H1 (cell line): Measurements from ENCODE around the gene L1TD1. TPM values are rescaled to one million over a fixed set of nuclear protein-coding genes. Genes with fewer than 3 reads are reported as not detected.

Source experiments
- CTCF ChIA-PET: fragments of 300-600 bp; sonication (Branson Sonifier 250); formaldehyde crosslinking; loops from one replicate; lab custom pipeline; 2021; ENCODE audit not compliant: partially characterized antibody; lab: Charles Lee
- POLR2A ChIA-PET: fragments of 300-600 bp; sonication (Branson Sonifier 250); formaldehyde crosslinking; loops from one replicate; lab custom pipeline; 2021; ENCODE audit warnings: inconsistent platforms; ENCODE audit not compliant: partially characterized antibody; lab: Charles Lee
- DNase-seq, 2 experiments: peaks; one replicate each; pipeline versions ENCODE4 v3.0.0 to v3.0.0-alpha.2; 2010 to 2022; ENCODE audit warnings: low spot score in 2 of 2, low read depth in 1 of 2, mixed read lengths in 1 of 2
- FAIRE-seq: peaks from 2 replicates; lab custom pipeline; 2011; peaks lifted over from hg19 to GRCh38; lab: Jason Lieb, UNC
- H2AFZ ChIP-seq: 2 replicates; pipeline ENCODE4 v1.8.1; 2012; ENCODE audit warnings: low read length, inconsistent platforms
- H2AK5ac ChIP-seq: 2 replicates; pipeline ENCODE4 v1.6.1; 2013; ENCODE audit warnings: low read depth, low read length
- H2BK120ac ChIP-seq: replicated peaks from 2 replicates; pipeline ENCODE3; 2013; ENCODE audit warnings: low read depth, low read length, inconsistent platforms
- H2BK12ac ChIP-seq: 2 replicates; pipeline ENCODE4 v1.6.1; 2013; ENCODE audit warnings: low read depth, low read length
- H2BK15ac ChIP-seq: 2 replicates; pipeline ENCODE4 v1.6.1; 2013; ENCODE audit warnings: low read length
- H2BK20ac ChIP-seq: 2 replicates; pipeline ENCODE4 v1.6.1; 2013; ENCODE audit warnings: low read length
- H2BK5ac ChIP-seq: 2 replicates; pipeline ENCODE4 v1.6.1; 2013; ENCODE audit warnings: low read depth, low read length
- H3K14ac ChIP-seq: 2 replicates; pipeline ENCODE4 v1.6.1; 2013; ENCODE audit warnings: inconsistent platforms; ENCODE audit not compliant: insufficient read length
- H3K18ac ChIP-seq: 2 replicates; pipeline ENCODE4 v1.6.1; 2013; ENCODE audit warnings: low read length; ENCODE audit errors: extremely low read depth
- H3K23ac ChIP-seq: 2 replicates; pipeline ENCODE4 v1.6.1; 2013; ENCODE audit warnings: inconsistent platforms; ENCODE audit not compliant: insufficient read length
- H3K23me2 ChIP-seq: 2 replicates; pipeline ENCODE4 v1.6.1; 2013; ENCODE audit warnings: low read depth, low read length
- H3K27ac ChIP-seq: 2 replicates; pipeline ENCODE4 v1.6.1; 2011; ENCODE audit warnings: low read depth, low read length, inconsistent platforms
- H3K27me3 ChIP-seq, 4 experiments: replicated peaks in 1 of 4; 1 replicate in 1 of 4; 2 replicates in 3 of 4; pipeline versions ENCODE4 v1.6.1 to v1.8.1; 2011 to 2013; ENCODE audit warnings: low read length in 3 of 4, mild to moderate bottlenecking in 3 of 4, inconsistent platforms in 2 of 4, mixed read lengths in 2 of 4, moderate library complexity in 1 of 4; ENCODE audit not compliant: control insufficient read depth in 3 of 4, insufficient read depth in 3 of 4; ENCODE audit errors: extremely low read depth in 1 of 4
- H3K36me3 ChIP-seq, 4 experiments: 2 replicates each; pipeline versions ENCODE4 v1.6.1 to v1.8.1; 2011 to 2013; ENCODE audit warnings: mild to moderate bottlenecking in 4 of 4, low read length in 3 of 4, moderate library complexity in 2 of 4, control low read depth in 1 of 4, inconsistent platforms in 1 of 4; ENCODE audit not compliant: insufficient read depth in 4 of 4, control insufficient read depth in 2 of 4
- H3K4ac ChIP-seq: replicated peaks from 2 replicates; pipeline ENCODE3; 2013; ENCODE audit warnings: low read length, low read depth, mixed read lengths, inconsistent platforms; ENCODE audit not compliant: insufficient read length
- H3K4me1 ChIP-seq, 4 experiments: replicated peaks in 1 of 4; 1 replicate in 1 of 4; 2 replicates in 3 of 4; pipeline versions ENCODE4 v1.6.1 to v1.8.1; 2011 to 2013; ENCODE audit warnings: low read length in 3 of 4, inconsistent platforms in 2 of 4, mixed read lengths in 1 of 4; ENCODE audit not compliant: insufficient read depth in 4 of 4, control insufficient read depth in 3 of 4
- H3K4me2 ChIP-seq, 2 experiments: 2 replicates each; pipeline versions ENCODE4 v1.6.1 to v1.8.1; 2011 to 2013; ENCODE audit warnings: low read depth in 2 of 2, low read length in 2 of 2, control low read depth in 1 of 2, inconsistent platforms in 1 of 2, mild to moderate bottlenecking in 1 of 2; ENCODE audit not compliant: insufficient read depth in 1 of 2
- H3K4me3 ChIP-seq, 4 experiments: fragments of 200-600, 300-600 bp in 1 of 4; sonication (generic), shearing (Covaris generic), sonication (Bioruptor Twin) in 1 of 4; 2 replicates each; pipeline versions ENCODE4 v1.5.1 to v1.8.1; 2011 to 2016; ENCODE audit warnings: low read length in 4 of 4, low read depth in 3 of 4, control low read depth in 2 of 4, inconsistent platforms in 2 of 4, mild to moderate bottlenecking in 2 of 4, mixed read lengths in 1 of 4, moderate library complexity in 1 of 4; ENCODE audit not compliant: insufficient read depth in 2 of 4; ENCODE audit errors: extremely low read depth in 1 of 4
- H3K56ac ChIP-seq: replicated peaks from 2 replicates; pipeline ENCODE3; 2013; ENCODE audit warnings: low read depth, mild to moderate bottlenecking, mixed read lengths, low read length, inconsistent platforms; ENCODE audit not compliant: insufficient read length
- H3K79me1 ChIP-seq: 2 replicates; pipeline ENCODE4 v1.6.1; 2013; ENCODE audit warnings: low read depth, low read length, control low read depth
- H3K79me2 ChIP-seq, 2 experiments: 2 replicates each; pipeline versions ENCODE4 v1.6.1 to v1.8.1; 2012 to 2013; ENCODE audit warnings: low read length in 2 of 2, mild to moderate bottlenecking in 2 of 2, inconsistent platforms in 1 of 2; ENCODE audit not compliant: insufficient read depth in 2 of 2, control insufficient read depth in 1 of 2
- H3K9ac ChIP-seq, 4 experiments: replicated peaks in 1 of 4; 1 replicate in 1 of 4; 2 replicates in 3 of 4; pipeline versions ENCODE4 v1.6.1 to v1.8.1; 2011 to 2013; ENCODE audit warnings: low read depth in 3 of 4, low read length in 3 of 4, control low read depth in 2 of 4, mild to moderate bottlenecking in 2 of 4, moderate library complexity in 2 of 4, inconsistent platforms in 1 of 4; ENCODE audit errors: extremely low read depth in 1 of 4
- H3K9me3 ChIP-seq, 2 experiments: 2 replicates each; pipeline versions ENCODE4 v1.6.1 to v1.8.1; 2012 to 2013; ENCODE audit warnings: mild to moderate bottlenecking in 2 of 2, moderate library complexity in 2 of 2, control low read depth in 1 of 2, inconsistent platforms in 1 of 2, low read depth in 1 of 2, low read length in 1 of 2, mixed read lengths in 1 of 2; ENCODE audit not compliant: insufficient read depth in 2 of 2
- H4K20me1 ChIP-seq, 2 experiments: replicated peaks in 1 of 2; 2 replicates each; pipeline versions ENCODE3 to v1.8.1; 2011 to 2013; ENCODE audit warnings: inconsistent platforms in 2 of 2, low read length in 2 of 2, mild to moderate bottlenecking in 1 of 2; ENCODE audit not compliant: insufficient read depth in 2 of 2, control insufficient read depth in 1 of 2
- H4K5ac ChIP-seq: 2 replicates; pipeline ENCODE4 v1.6.1; 2013; ENCODE audit warnings: low read length, low read depth, mixed read lengths, inconsistent platforms; ENCODE audit not compliant: insufficient read length
- H4K8ac ChIP-seq: 2 replicates; pipeline ENCODE4 v1.8.0; 2013; ENCODE audit warnings: mild to moderate bottlenecking, moderate library complexity, low read length, inconsistent platforms; ENCODE audit not compliant: insufficient read depth; ENCODE audit errors: extremely low read depth
- H4K91ac ChIP-seq: replicated peaks from 2 replicates; pipeline ENCODE3; 2013; ENCODE audit warnings: low read length, mixed read lengths, inconsistent platforms; ENCODE audit not compliant: insufficient read length
- WGBS, 2 experiments: shearing (Covaris generic) in 1 of 2; methylation state at CpG; one replicate each; pipeline versions ENCODE4 v1.1.6 to v1.1.7; 2013 to 2015; ENCODE audit warnings: low lambda C conversion rate in 2 of 2, mixed read lengths in 2 of 2, inconsistent platforms in 1 of 2, low coverage in 1 of 2, missing lambda C conversion rate in 1 of 2; ENCODE audit not compliant: insufficient replicate concordance in 2 of 2, insufficient coverage in 1 of 2, insufficient read length in 1 of 2; ENCODE audit errors: extremely low coverage in 1 of 2, missing lambda C conversion rate in 1 of 2; 5-methylcytosine and 5-hydroxymethylcytosine counted together
- polyA plus RNA-seq, 7 experiments: library from polyadenylated mRNA; depleted of rRNA in 3 of 7; stranded (reverse) in 5 of 7; unstranded in 2 of 7; fragments of >200 nt in 5 of 7; fragments of 200-250 nt in 2 of 7; gene quantifications; 1 replicate in 5 of 7; 2 replicates in 1 of 7; 4 replicates in 1 of 7; pipeline versions ENCODE4 v1.2.1 to v1.2.3, GENCODE V29; 2011 to 2013; ENCODE audit warnings: missing spikeins in 2 of 7, mixed read lengths in 2 of 7
- total RNA-seq: library from RNA; stranded (reverse); fragmentation: NEBNext Ultra II Directional; extraction: Animal tissue kit (Norgen Biotek cat#: 25700); gene quantifications from 2 replicates; pipeline ENCODE4 v1.2.1, GENCODE V29; 2021

The L1TD1 gene
- total and polyA plus RNA-seq, 2 of the 8 experiments (the other 6 are each of a cell fraction or from before 2014, with no cell fraction given) = 35.3 to 441 TPM

DNA sequence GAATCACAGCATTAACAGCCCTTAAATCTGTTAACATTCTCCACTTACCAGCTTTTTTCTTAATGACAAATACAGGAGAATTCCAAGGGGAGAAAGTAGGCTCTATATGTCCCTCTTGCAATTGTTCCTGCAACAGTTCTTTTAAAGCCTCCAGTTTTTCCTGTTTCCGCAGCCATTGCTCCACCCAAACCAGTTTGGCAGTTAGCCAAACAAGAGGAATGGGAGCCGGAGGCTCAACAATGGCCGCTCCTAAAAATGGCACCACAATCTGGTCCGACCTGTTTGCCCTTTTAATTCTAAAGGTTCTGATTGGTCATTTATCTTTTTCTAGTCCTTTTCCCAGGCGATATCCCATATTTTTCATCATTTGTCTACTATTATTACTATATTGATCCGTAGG is 14.0 kb upstream of the L1TD1 start:
- Histone ChIP-seq H2AFZ (no peak overlapping the region), H3K18ac (no peak overlapping the region; the same call in 1 of the 2 replicates), H3K27ac (0 out of 2 replicates have a peak overlapping the region, but pooled peaks have one; percentile 16), H3K14ac (no peak overlapping the region), H3K4me1 (peaks cover 13 to 35% (median 31%) of the 10 kb centered on the region in 4 experiments), H4K8ac (no peak overlapping the region), H4K91ac (no peak overlapping the region), H2BK120ac (no peak overlapping the region), H3K23ac (no peak overlapping the region), H3K27me3 (no peaks in the 10 kb centered on the region), H3K79me2 (no peaks in the 10 kb centered on the region), H3K4me2 (peak overlapping the region; percentile 5 to 70; a peak in 3 of 4 replicates), H3K36me3 (no peaks in the 10 kb centered on the region), H3K9ac (no peak overlapping the region), H3K9me3 (no peaks in the 10 kb centered on the region), H2BK15ac (no peak overlapping the region), H4K5ac (no peak overlapping the region), H3K56ac (no peak overlapping the region), H2BK20ac (no peak overlapping the region), H2BK5ac (peak overlapping the region; percentile 1; the same call in 1 of the 2 replicates), H3K4me3 (peak overlapping the region in 1 of 4 experiments; percentile 48; a peak in 1 of 8 replicates), H3K79me1 (no peaks in the 10 kb centered on the region; the same call in none of the 2 replicates), H3K23me2 (no peaks in the 10 kb centered on the region), H3K4ac (no peak overlapping the region), H2AK5ac (no peak overlapping the region), H2BK12ac (no peak overlapping the region), H4K20me1 (no peaks in the 10 kb centered on the region)
- ChIA-PET POLR2A (interaction anchor here (0.9 to 27.8 kb wide), 2 partner anchors 11 to 23 kb away, joined by 3 to 1232 read pairs; partner anchors contain the start of gene L1TD1), CTCF (interaction anchor here (1.3 to 1.7 kb wide), 2 partner anchors 36 to 170 kb away, joined by 3 read pairs; no protein-coding TSS in a partner anchor)
- 66% methylated on average over 6 of the region's 6 CpGs; no CpG with 5 or more reads in 1 of the 2 experiments for WGBS, 2 experiments
- DNase-seq (no peak), FAIRE-seq (no peak)
